Right cardiac atrium (tissue), 5 donors: Measurements from ENCODE around the gene KBTBD3. TPM values are rescaled to one million over a fixed set of nuclear protein-coding genes. Genes with fewer than 3 reads are reported as not detected.

Experiments
- ATAC-seq, 2 donors: fragments of 200-7000 bp; cut with Tn5 transposase; one replicate each; pipeline versions ENCODE4 v1.8.0 to v1.9.1; 2020; ENCODE audit warnings: moderate library complexity in 2 of 2, mild to moderate bottlenecking in 1 of 2
- DNase-seq, 3 donors: peaks; one replicate each; pipeline ENCODE4 v3.0.0-alpha.2; 2020
- H3K27ac ChIP-seq: one replicate; pipeline ENCODE4 v1.5.1; 2013; ENCODE audit warnings: mild to moderate bottlenecking, low read length, control low read depth, moderate library complexity
- H3K27me3 ChIP-seq: one replicate; pipeline ENCODE4 v1.6.1; 2013; ENCODE audit not compliant: control insufficient read depth, insufficient read depth
- H3K4me1 ChIP-seq: one replicate; pipeline ENCODE4 v1.6.1; 2013; ENCODE audit warnings: low read length; ENCODE audit not compliant: control insufficient read depth, insufficient read depth
- H3K4me3 ChIP-seq: one replicate; pipeline ENCODE4 v1.5.1; 2013; ENCODE audit warnings: low read length, control low read depth
- H3K9me3 ChIP-seq: one replicate; pipeline ENCODE4 v1.6.1; 2013; ENCODE audit warnings: low read length; ENCODE audit not compliant: control insufficient read depth
- WGBS: extraction: QIAGEN DNeasy Blood & Tissue Kit; methylation state at CpG from one replicate; pipeline ENCODE4 v1.1.7; 2013; 5-methylcytosine and 5-hydroxymethylcytosine counted together
- intact Hi-C, 4 donors: fragments of 100-400 bp; cut with DNase I; formaldehyde crosslinking; loops; one replicate each; pipeline versions ENCODE4 v1.11.0 to v1.14.0; 2022 to 2023
- long read RNA-seq, 4 donors: library from polyadenylated mRNA; unstranded; transcript quantifications; one replicate each; pipeline ENCODE4 v2.0.0, GENCODE V29; 2020 to 2021
- polyA plus RNA-seq: library from polyadenylated mRNA; stranded (reverse); fragments of 200-250 nt; gene quantifications from one replicate; pipeline ENCODE4 v1.2.3, GENCODE V29; 2013
- total RNA-seq, 4 donors: library from RNA; stranded (reverse); fragmentation: NEBNext Ultra II Directional; extraction: Animal tissue kit (Norgen Biotek cat#: 25700); gene quantifications; one replicate each; pipeline ENCODE4 v1.2.1, GENCODE V29; 2021
- donor health status: healthy with polysubstance abuse.
- donor health status: DM: no; HTN: yes; CAD: no.
- donor health status: DM: no; HTN: no; CAD: no.
- donor health status: DM: no; HTN: yes; CAD: no; lungs with severe emphysema.
- donor health status: DM: yes; HTN: yes; CAD: no.

KBTBD3 gene, protein sequence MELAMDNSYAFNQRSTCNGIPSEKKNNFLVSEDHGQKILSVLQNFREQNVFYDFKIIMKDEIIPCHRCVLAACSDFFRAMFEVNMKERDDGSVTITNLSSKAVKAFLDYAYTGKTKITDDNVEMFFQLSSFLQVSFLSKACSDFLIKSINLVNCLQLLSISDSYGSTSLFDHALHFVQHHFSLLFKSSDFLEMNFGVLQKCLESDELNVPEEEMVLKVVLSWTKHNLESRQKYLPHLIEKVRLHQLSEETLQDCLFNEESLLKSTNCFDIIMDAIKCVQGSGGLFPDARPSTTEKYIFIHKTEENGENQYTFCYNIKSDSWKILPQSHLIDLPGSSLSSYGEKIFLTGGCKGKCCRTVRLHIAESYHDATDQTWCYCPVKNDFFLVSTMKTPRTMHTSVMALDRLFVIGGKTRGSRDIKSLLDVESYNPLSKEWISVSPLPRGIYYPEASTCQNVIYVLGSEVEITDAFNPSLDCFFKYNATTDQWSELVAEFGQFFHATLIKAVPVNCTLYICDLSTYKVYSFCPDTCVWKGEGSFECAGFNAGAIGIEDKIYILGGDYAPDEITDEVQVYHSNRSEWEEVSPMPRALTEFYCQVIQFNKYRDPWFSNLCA
- total RNA-seq (10 to 100 TPM in 3 of 4 donors, 1 to 10 TPM in 1; 7.9 to 14.4 (median 12.9) TPM), polyA plus RNA-seq (6.8 TPM)
- long read RNA-seq, donor 1, transcript KBTBD3-205 (4 exons, 2,682 nt): major isoform, 10 of 16 reads
- long read RNA-seq, donor 1, partial matches to known transcripts: 2 of 16 reads
- long read RNA-seq, donor 1, other reads (novel, unspliced or antisense): 0 of 16 reads
- long read RNA-seq, donor 2, partial matches to known transcripts: 0 of 5 reads
- long read RNA-seq, donor 2, other reads (novel, unspliced or antisense): 0 of 5 reads
- long read RNA-seq, donor 3, partial matches to known transcripts: 0 of 8 reads
- long read RNA-seq, donor 3, other reads (novel, unspliced or antisense): 0 of 8 reads
- long read RNA-seq, donor 4, partial matches to known transcripts: 1 of 7 reads
- long read RNA-seq, donor 4, other reads (novel, unspliced or antisense): 1 of 7 reads

DNA sequence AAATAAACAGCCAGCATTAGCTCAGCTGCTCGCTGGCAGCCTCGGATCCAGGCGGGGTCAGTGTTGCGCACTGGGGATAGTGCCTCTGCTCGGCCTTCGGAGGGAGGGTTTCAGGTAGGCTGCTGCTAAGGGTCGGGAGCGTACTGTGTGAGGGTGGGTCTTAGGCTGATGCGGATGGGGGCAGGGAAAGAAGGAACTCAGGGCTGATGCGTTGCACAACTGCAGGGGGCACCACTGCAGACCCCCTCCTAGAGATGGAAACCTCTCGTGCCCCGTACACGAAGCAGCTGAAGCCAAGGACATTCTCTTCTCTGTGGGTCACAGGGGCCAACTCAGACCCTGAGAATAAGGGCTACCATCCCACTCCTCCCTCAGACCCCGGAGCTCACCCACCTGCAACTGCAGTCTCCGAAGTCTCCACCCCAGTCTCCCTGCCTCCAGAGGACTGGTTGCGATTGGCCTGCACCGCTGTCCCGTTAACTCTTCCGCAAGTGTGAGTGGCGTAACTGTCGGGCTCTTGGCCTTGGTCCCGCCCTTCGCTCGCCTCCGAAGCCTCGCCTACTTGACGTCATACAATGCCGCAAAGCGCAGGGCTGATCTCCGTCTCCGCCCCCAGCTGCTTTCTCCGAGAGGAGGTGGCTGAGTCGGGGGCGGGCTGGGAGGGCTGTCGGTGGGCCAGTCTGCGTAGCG lies at the start of gene KBTBD3:
Gene KBTBD3 (minus strand): TSS at position 429 of the 690 bp plus-strand sequence. CDS start 18,250 bp downstream, outside the sequence.
- DNase-seq: peak; percentile 99
- intact Hi-C loops: loop anchor here in 2 of 4 donors (2.0 to 5.0 kb wide), 2 partner anchors 54 to 55 kb away; partner anchors contain the start of gene MSANTD4 (in 2 of the 2)
- peaks cover 2% of the 10 kb centered on the region for H3K4me1 ChIP-seq

DNA sequence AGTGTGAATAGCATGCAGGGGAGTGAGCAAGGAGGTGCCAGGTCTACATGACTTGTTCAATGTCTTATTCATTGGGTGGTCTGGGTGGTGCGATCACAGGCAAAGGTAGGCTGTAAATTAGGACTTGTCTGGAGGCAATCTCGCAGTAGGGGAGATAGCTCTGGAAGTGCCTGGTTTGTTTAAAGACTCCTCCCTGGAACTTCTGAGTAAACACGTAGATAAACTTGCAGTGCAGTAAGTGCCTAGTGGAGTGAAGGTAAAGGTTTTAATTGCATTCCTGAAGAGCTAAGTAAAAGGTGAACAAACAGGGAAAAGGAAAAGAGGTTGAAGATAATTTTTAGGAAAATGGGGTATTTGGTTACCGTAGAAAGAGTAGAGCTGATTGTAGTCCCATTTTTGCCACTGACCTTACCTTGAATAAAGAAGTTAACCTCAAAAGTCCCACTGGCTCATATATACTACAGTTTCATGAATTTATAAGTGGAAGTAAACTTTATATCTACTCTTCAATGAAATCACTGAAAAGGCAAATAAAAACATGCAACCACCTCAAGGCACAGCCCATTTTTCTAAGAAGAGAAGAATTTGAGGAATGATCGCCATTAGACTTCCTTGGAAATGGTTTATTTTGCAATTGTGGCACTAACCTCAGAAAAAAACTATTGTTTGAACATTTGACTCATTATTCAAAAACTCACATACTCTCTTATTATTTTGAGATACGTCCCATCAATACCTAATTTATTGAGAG lies 44.6 kb upstream of the KBTBD3 start:
- ATAC-seq: no peak
- H3K4me3 ChIP-seq: no peak overlapping the region
- H3K27me3 ChIP-seq: no peaks in the 10 kb centered on the region
- 61% methylated on average over 6 of the region's 6 CpGs for WGBS
- no peak overlapping the region for H3K27ac ChIP-seq
- no peaks in the 10 kb centered on the region for H3K4me1 ChIP-seq
- no peaks in the 10 kb centered on the region for H3K9me3 ChIP-seq
- intact Hi-C loops: no loop called here
- DNase-seq: no peak

More for the DNA sequence above, at the start of gene KBTBD3:
- WGBS: under 1% methylated on average over 37 of the region's 37 CpGs
- Histone ChIP-seq H3K4me3 (peak within 1 kb of the TSS; percentile 90), H3K9me3 (no peaks in the 10 kb centered on the region), H3K27ac (peak within 1 kb of the TSS; percentile 98), H3K27me3 (no peaks in the 10 kb centered on the region)
- peak; percentile 99 for ATAC-seq

DNA sequence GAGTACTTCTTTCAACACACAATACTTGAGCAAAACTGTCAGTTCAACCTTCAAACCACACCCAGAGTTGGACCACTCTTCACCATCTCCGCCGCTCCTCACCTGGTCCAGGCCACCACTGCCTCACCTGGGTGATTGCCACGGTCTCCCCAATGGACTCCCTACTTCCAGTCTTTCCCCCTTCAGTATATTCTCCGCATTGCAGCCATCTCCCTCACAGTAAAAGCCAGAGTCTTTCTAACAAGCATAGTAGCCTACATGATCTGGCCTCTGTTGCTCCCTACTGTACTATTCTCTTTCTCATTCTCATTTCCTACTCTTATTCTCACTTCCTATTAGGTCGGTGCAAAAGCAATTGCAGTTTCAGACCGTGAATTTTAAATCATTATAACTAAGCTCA lies 28.8 kb upstream of the KBTBD3 start:
- no peak for ATAC-seq
- WGBS: 91% methylated on average over 6 of the region's 6 CpGs

DNA sequence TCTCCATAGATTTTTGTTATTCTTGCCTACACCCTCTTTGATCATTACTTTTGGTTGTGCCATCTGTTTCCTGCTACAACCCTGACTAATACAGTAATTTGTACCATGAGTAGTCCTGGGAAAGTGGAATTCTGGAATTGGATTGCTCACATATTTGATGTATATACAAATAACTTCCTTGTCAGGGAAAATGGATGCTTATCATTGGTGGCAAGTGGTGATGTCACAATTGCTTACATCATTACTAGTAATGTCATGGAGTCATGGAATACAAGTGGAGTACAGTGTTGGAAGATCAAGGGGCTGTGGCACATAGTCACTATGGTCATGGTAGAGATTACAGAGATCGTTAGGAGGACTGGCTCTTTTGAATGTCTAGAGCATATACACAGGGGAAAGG lies 24.7 kb upstream of the KBTBD3 start:
- intact Hi-C loops: no loop called here
- H3K4me1 ChIP-seq: no peaks in the 10 kb centered on the region
- no peak for ATAC-seq
- H3K27me3 ChIP-seq: no peaks in the 10 kb centered on the region
- H3K4me3 ChIP-seq: no peak overlapping the region
- no peak overlapping the region for H3K27ac ChIP-seq
- no peak for DNase-seq
- whole genome bisulfite sequencing: 86% methylated on average over 1 of the region's 1 CpG
- no peaks in the 10 kb centered on the region for H3K9me3 ChIP-seq

More for the DNA sequence above, 28.8 kb upstream of the KBTBD3 start:
- H3K4me1 ChIP-seq: no peaks in the 10 kb centered on the region
- H3K27me3 ChIP-seq: no peaks in the 10 kb centered on the region
- no peak overlapping the region for H3K4me3 ChIP-seq
- H3K27ac ChIP-seq: no peak overlapping the region
- intact Hi-C loops: no loop called here
- DNase-seq: no peak
- no peaks in the 10 kb centered on the region for H3K9me3 ChIP-seq

DNA sequence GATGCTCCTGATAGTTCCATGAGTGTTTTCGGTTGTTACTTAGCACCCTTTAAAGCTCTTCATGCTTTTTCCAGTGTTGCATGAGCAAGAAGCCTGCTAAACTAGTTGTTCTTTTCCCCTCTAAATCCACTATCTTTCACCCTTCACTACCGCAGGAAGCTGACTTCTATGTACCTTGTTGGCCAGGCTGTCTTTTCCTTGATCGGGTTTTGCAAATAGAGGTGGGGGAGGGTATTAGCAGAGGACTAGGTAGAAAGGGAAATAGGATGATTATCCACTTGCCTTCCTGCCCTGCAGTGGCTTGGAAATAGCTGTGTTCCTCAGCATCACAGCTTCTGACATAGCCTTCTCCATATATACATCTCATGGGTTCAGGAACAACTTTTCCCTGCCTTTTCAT lies 24.2 kb upstream of the KBTBD3 start:
- H3K4me1 ChIP-seq: no peaks in the 10 kb centered on the region
- no peak overlapping the region for H3K27ac ChIP-seq
- DNase-seq (no peak), ATAC-seq (no peak)
- H3K9me3 ChIP-seq: no peaks in the 10 kb centered on the region
- 76% methylated on average over 3 of the region's 3 CpGs for WGBS
- no peak overlapping the region for H3K4me3 ChIP-seq
- H3K27me3 ChIP-seq: no peaks in the 10 kb centered on the region
- intact Hi-C loops: no loop called here

DNA sequence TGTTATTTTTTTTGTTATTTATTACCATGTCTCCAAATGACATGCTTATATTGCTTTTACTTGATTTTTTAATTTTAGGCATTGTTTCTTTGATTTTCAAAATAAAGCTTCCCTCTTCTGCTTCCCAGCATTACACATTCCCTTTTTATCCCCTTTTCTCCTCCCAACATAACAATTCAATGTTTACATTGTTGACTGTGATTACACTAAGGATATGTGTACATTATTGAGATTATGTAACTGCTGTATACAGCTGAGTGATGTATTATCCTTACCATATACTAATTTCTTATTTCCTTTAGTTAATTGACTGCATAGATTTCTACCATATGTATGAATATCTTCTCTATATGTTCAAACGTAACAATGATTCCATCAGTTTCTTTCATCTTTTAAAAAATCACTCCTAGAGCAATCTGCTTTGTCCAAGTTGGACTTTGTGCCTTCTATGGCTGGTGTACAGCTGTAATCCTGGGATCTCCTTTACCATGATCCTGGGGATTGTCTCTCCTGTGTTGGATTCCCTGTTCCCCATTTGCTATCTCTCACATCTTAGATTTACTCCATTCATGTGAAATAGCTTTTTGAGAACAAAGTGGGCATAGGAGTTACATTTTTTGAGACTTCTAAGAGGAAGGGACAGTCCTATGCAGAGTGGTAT lies 21.9 kb upstream of the KBTBD3 start:
- WGBS: 93% methylated on average over 1 of the region's 1 CpG
- Histone ChIP-seq H3K9me3 (no peaks in the 10 kb centered on the region), H3K27ac (no peak overlapping the region), H3K4me3 (no peak overlapping the region), H3K27me3 (no peaks in the 10 kb centered on the region), H3K4me1 (no peaks in the 10 kb centered on the region)
- ATAC-seq (no peak), DNase-seq (no peak)
- intact Hi-C loops: no loop called here

DNA sequence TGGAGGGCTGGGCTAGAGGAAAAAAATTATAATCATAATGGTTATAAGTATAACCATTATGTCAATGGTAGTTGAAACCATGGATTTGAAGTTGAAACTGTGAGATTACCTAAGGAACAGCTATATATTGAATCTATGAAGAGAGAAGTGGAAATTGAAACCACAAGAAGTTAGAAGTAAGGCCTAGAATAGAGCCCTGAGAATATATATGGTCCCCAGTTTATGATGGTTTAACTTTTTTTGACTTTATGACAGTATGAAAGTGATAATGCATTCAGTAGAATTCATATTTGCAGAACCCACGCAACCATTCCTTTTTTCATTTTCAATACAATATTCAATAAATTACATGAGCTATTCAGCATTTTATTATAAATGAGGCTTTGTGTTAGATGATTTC lies 15.3 kb upstream of the KBTBD3 start:
- intact Hi-C loops: no loop called here

DNA sequence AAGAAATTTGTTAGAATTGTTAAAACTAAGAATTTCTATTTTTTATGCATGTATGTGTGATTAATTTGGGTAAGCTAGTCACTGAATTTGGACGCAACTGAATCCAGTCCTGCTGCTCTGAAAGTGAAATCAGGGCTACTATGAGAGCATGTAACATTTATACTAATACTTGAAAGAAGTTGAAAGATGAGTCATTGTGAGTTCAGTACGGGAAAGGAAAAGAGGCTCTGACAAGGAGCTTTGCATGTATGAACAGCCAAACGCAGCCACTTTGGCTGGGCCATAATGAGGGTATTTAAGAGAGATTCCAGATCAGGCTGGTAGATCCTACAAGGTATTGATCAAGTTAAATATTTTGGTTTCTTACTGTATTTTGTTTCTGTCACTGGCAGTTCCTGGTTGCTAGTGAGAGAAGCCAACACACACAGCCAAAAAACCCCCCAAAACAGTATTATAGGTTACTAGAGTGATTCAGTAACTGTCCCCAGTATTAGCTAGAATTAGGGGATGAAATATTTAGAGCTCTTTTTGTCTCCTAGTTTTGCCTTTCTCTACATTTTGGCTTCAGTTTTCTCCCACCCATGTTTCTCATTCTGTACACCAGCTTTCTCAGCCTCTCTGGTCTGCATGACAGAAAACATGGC lies 14.5 kb upstream of the KBTBD3 start:
- H3K4me1 ChIP-seq: no peaks in the 10 kb centered on the region
- no peaks in the 10 kb centered on the region for H3K27me3 ChIP-seq
- H3K27ac ChIP-seq: no peak overlapping the region
- no peak overlapping the region for H3K4me3 ChIP-seq
- 80% methylated on average over 3 of the region's 3 CpGs for WGBS
- DNase-seq (no peak), ATAC-seq (no peak)
- no peaks in the 10 kb centered on the region for H3K9me3 ChIP-seq
- intact Hi-C loops: no loop called here

More for the DNA sequence above, 15.3 kb upstream of the KBTBD3 start:
- DNase-seq (no peak), ATAC-seq (no peak)
- Histone ChIP-seq H3K27ac (no peak overlapping the region), H3K27me3 (no peaks in the 10 kb centered on the region), H3K9me3 (no peaks in the 10 kb centered on the region), H3K4me3 (no peak overlapping the region), H3K4me1 (no peaks in the 10 kb centered on the region)
- WGBS: 94% methylated on average over 1 of the region's 1 CpG

DNA sequence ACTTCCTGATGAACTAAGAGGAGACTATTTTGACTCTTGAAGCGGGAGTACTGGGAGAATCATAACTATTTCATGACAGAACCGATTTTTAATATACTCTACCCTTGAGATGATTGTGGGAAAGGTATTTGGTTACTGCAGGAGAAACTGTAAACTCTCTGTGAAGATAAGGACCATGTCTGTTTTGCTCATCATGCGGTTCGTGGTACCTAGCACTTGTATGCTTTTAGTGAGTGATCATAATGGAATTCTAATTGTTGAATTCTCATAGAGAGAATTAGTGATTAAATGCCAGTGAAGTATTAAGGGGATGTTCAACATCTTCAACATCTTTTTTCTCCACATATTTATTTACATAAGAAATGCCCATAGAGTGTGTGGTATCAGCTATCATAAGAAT lies 11.7 kb upstream of the KBTBD3 start:
- H3K27me3 ChIP-seq: no peaks in the 10 kb centered on the region
- WGBS: 72% methylated on average over 4 of the region's 4 CpGs
- ATAC-seq (no peak), DNase-seq (no peak)
- intact Hi-C loops: no loop called here
- H3K4me1 ChIP-seq: no peaks in the 10 kb centered on the region
- H3K27ac ChIP-seq: no peak overlapping the region
- H3K9me3 ChIP-seq: no peaks in the 10 kb centered on the region
- H3K4me3 ChIP-seq: no peak overlapping the region
